Neuronal stem cell (in vitro differentiated cells): Measurements from ENCODE around the gene CHCHD3.

Experiments
- DNase-seq: peaks from one replicate; pipeline ENCODE4 v3.0.0-alpha.2; 2013; ENCODE audit warnings: low spot score
- H2AFZ ChIP-seq: one replicate; pipeline ENCODE4 v1.6.1; 2013; ENCODE audit warnings: mild to moderate bottlenecking, low read length, inconsistent platforms
- H2AK5ac ChIP-seq: 2 replicates; pipeline ENCODE4 v1.6.1; 2013; ENCODE audit warnings: low read depth, mild to moderate bottlenecking, inconsistent platforms, low read length, moderate library complexity, mixed read lengths
- H2BK120ac ChIP-seq: 2 replicates; pipeline ENCODE4 v1.6.1; 2013; ENCODE audit warnings: low read depth, mild to moderate bottlenecking, inconsistent platforms, low read length, moderate library complexity, mixed read lengths
- H2BK12ac ChIP-seq: one replicate; pipeline ENCODE4 v1.6.1; 2013; ENCODE audit warnings: low read length, inconsistent platforms
- H2BK15ac ChIP-seq: 2 replicates; pipeline ENCODE4 v1.6.1; 2013; ENCODE audit warnings: mild to moderate bottlenecking, low read length, inconsistent platforms, mixed read lengths
- H2BK5ac ChIP-seq: one replicate; pipeline ENCODE4 v1.6.1; 2013; ENCODE audit warnings: inconsistent platforms, mild to moderate bottlenecking, low read length, moderate library complexity
- H3K14ac ChIP-seq: one replicate; pipeline ENCODE4 v1.6.1; 2013; ENCODE audit warnings: low read length, inconsistent platforms
- H3K18ac ChIP-seq: 2 replicates; pipeline ENCODE4 v1.6.1; 2013; ENCODE audit warnings: low read length, inconsistent platforms
- H3K23ac ChIP-seq: 2 replicates; pipeline ENCODE4 v1.6.1; 2013; ENCODE audit warnings: low read depth, mild to moderate bottlenecking, mixed read lengths, low read length, inconsistent platforms; ENCODE audit not compliant: poor library complexity
- H3K27ac ChIP-seq: replicated peaks from 3 replicates; pipeline ENCODE4 v1.5.1; 2013; ENCODE audit warnings: low read length, inconsistent platforms
- H3K27me3 ChIP-seq, 3 experiments: 2 replicates each; pipeline ENCODE4 v1.6.1; 2013; ENCODE audit warnings: low read length in 3 of 3, mild to moderate bottlenecking in 2 of 3, inconsistent platforms in 1 of 3, low read depth in 1 of 3, mixed read lengths in 1 of 3, moderate library complexity in 1 of 3; ENCODE audit not compliant: control insufficient read depth in 3 of 3, insufficient read depth in 3 of 3
- H3K36me3 ChIP-seq, 2 donors: replicated peaks in 1 of 2; 2 replicates each; pipeline ENCODE4 v1.6.1; 2013; ENCODE audit warnings: low read length in 2 of 2; ENCODE audit not compliant: control insufficient read depth in 2 of 2, insufficient read depth in 2 of 2
- H3K4ac ChIP-seq: 2 replicates; pipeline ENCODE4 v1.6.1; 2013; ENCODE audit warnings: inconsistent platforms, mild to moderate bottlenecking, low read length, moderate library complexity
- H3K4me1 ChIP-seq, 2 donors: 1 replicate in 1 of 2; 2 replicates in 1 of 2; pipeline ENCODE4 v1.6.1; 2013; ENCODE audit warnings: low read length in 2 of 2, low read depth in 1 of 2; ENCODE audit not compliant: control insufficient read depth in 2 of 2, insufficient read depth in 1 of 2
- H3K4me2 ChIP-seq: one replicate; pipeline ENCODE4 v1.6.1; 2013; ENCODE audit warnings: mild to moderate bottlenecking, low read length, inconsistent platforms; ENCODE audit not compliant: insufficient read depth, poor library complexity, severe bottlenecking
- H3K4me3 ChIP-seq, 2 donors: 2 replicates each; pipeline ENCODE4 v1.5.1; 2013; ENCODE audit warnings: low read length in 2 of 2, mild to moderate bottlenecking in 2 of 2, inconsistent platforms in 1 of 2, moderate library complexity in 1 of 2
- H3K79me1 ChIP-seq: one replicate; pipeline ENCODE4 v1.6.1; 2013; ENCODE audit warnings: low read depth, mild to moderate bottlenecking, inconsistent platforms, low read length, moderate library complexity
- H3K9ac ChIP-seq: one replicate; pipeline ENCODE4 v1.6.1; 2013; ENCODE audit warnings: mild to moderate bottlenecking, low read depth, low read length, inconsistent platforms; ENCODE audit not compliant: poor library complexity
- H3K9me3 ChIP-seq, 2 donors: replicated peaks in 1 of 2; 2 replicates each; pipeline versions ENCODE3 to v1.6.1; 2013; ENCODE audit warnings: low read length in 2 of 2, mild to moderate bottlenecking in 2 of 2, inconsistent platforms in 1 of 2, low read depth in 1 of 2, mixed read lengths in 1 of 2, moderate library complexity in 1 of 2; ENCODE audit not compliant: control insufficient read depth in 2 of 2, insufficient read depth in 1 of 2
- H4K8ac ChIP-seq: one replicate; pipeline ENCODE4 v1.6.1; 2013; ENCODE audit warnings: low read depth, mild to moderate bottlenecking, inconsistent platforms, low read length, moderate library complexity
- H4K91ac ChIP-seq: one replicate; pipeline ENCODE4 v1.6.1; 2013; ENCODE audit warnings: low read length, low read depth, mild to moderate bottlenecking, inconsistent platforms; ENCODE audit not compliant: poor library complexity
- WGBS, 2 donors: extraction: QIAGEN DNeasy Blood & Tissue Kit; methylation state at CpG; one replicate each; pipeline ENCODE4 v1.1.7; 2013; ENCODE audit warnings: missing lambda C conversion rate in 2 of 2, mixed read lengths in 1 of 2; ENCODE audit not compliant: insufficient read length in 2 of 2, insufficient replicate concordance in 1 of 2; ENCODE audit errors: extremely low coverage in 2 of 2; 5-methylcytosine and 5-hydroxymethylcytosine counted together

Gene CHCHD3

DNA sequence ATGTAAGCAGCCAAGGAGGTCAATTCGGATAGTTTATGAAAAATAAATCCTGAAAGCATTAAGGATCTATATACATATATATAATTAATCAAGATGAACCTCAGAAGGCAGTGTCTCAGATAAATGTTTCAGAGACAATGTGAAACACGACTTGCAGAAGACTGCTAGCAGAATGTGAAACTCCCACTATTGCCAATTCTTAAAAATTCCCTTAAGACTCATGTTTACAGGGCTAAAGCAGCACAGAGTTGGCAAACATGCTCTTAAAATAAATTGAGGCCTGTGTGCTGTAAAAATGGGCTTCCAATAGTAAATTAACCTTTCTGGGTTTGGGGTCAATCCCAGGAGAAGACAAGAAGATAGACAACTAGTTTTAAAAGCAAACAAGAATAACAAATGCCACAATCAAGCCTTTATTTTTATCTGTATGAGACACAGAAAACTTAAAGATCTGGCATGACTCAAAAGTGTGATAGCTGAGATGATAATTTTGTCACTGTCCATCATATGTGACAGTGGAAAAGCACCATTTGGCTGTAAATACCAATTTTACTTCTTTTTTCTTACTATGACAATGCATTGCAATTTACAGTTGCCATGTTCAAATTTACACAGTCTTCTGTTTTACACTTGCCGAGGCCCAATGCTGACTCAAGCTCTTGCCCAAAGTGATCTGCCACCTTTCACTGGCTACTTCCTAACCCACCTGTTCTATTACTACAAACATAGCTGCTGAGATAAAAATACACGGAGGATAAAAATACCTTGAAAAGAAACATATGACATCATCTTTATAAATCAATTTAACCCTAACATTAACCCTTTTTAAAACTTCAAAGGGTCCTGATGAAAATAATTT is 78.6 kb downstream of the CHCHD3 start:
- H2BK15ac ChIP-seq: no peak overlapping the region
- no peak overlapping the region for H3K4me3 ChIP-seq
- peaks cover 2% of the 10 kb centered on the region for H3K79me1 ChIP-seq
- no peak overlapping the region for H3K23ac ChIP-seq
- peaks cover 0 to 19% of the 10 kb centered on the region in 2 donors for H3K9me3 ChIP-seq
- no peak overlapping the region for H2AK5ac ChIP-seq
- no peak overlapping the region for H3K27ac ChIP-seq
- no peaks in the 10 kb centered on the region for H3K27me3 ChIP-seq
- DNase-seq: no peak
- no CpG with 5 or more reads among the region's 4 CpGs for WGBS, 2 donors
- no peak overlapping the region for H3K14ac ChIP-seq
- no peak overlapping the region for H3K4ac ChIP-seq
- no peak overlapping the region for H3K18ac ChIP-seq
- no peak overlapping the region for H2BK120ac ChIP-seq
- H3K4me2 ChIP-seq: no peak overlapping the region
- peaks cover 0 to 3% of the 10 kb centered on the region in 2 donors for H3K4me1 ChIP-seq
- H2AFZ ChIP-seq: no peak overlapping the region
- no peak overlapping the region for H4K8ac ChIP-seq
- no peaks in the 10 kb centered on the region for H3K36me3 ChIP-seq
- no peak overlapping the region for H2BK12ac ChIP-seq
- no peak overlapping the region for H3K9ac ChIP-seq
- no peak overlapping the region for H2BK5ac ChIP-seq
- H4K91ac ChIP-seq: no peak overlapping the region

DNA sequence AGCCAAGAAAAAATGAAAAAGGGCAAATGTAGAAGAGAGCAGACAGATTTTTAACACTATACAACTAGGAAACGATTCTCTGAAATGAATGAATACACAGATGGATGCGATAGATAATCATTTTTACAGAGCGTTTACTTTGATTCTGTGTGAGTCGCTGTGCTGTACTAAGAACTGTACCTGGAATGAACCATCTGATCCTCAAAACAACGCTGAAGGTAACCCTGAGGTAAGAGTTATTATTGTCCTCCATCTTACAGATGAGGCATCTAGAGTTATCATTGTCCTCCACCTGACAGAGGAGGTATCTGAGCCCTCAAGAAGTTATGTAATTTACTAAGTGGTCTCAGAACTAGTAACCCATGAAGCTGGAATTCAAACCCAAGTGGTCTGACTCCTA is 80.2 kb downstream of the CHCHD3 start:
- H2BK15ac ChIP-seq: no peak overlapping the region
- H2AFZ ChIP-seq: no peak overlapping the region
- H3K27me3 ChIP-seq: no peaks in the 10 kb centered on the region
- no peaks in the 10 kb centered on the region for H3K36me3 ChIP-seq
- no peak overlapping the region for H3K4ac ChIP-seq
- no peak overlapping the region for H3K4me2 ChIP-seq
- H3K4me1 ChIP-seq: peaks cover 0 to 5% of the 10 kb centered on the region in 2 donors
- H3K9ac ChIP-seq: no peak overlapping the region
- H3K79me1 ChIP-seq: no peaks in the 10 kb centered on the region
- WGBS, 2 donors: no CpG with 5 or more reads among the region's 5 CpGs
- H3K23ac ChIP-seq: no peak overlapping the region
- H3K18ac ChIP-seq: no peak overlapping the region
- no peak overlapping the region for H4K8ac ChIP-seq
- no peak overlapping the region for H3K27ac ChIP-seq
- no peak overlapping the region for H2AK5ac ChIP-seq
- no peak overlapping the region for H2BK5ac ChIP-seq
- H2BK12ac ChIP-seq: no peak overlapping the region
- peaks cover 0 to 10% of the 10 kb centered on the region in 2 donors for H3K9me3 ChIP-seq
- no peak for DNase-seq
- H3K14ac ChIP-seq: no peak overlapping the region
- H4K91ac ChIP-seq: no peak overlapping the region
- no peak overlapping the region for H3K4me3 ChIP-seq
- no peak overlapping the region for H2BK120ac ChIP-seq

DNA sequence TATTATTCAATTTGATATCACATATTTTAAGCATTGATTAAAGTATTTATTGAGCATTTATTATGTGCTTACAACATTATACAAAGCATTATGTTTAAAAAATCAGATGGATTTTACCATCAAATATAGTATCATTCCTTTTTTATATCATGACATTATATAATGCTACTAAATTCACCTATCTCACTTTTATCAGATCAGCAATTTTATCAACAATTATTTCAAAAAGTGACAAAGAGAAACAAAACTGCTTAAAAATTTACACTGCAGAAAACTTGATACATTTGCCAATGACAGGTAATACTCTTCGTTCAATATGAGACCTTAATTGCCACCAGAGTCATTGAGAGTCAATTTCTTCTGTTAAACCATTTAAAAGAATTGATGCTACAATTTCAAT is 82.0 kb downstream of the CHCHD3 start:
- Histone ChIP-seq H3K14ac (no peak overlapping the region), H4K91ac (no peak overlapping the region), H3K18ac (no peak overlapping the region), H2BK5ac (no peak overlapping the region), H3K4me3 (no peak overlapping the region), H3K4me1 (peaks cover 0 to 10% of the 10 kb centered on the region in 2 donors), H3K79me1 (no peaks in the 10 kb centered on the region), H2AK5ac (no peak overlapping the region), H2AFZ (no peak overlapping the region), H3K9ac (no peak overlapping the region), H2BK15ac (no peak overlapping the region), H3K36me3 (no peaks in the 10 kb centered on the region), H3K4me2 (no peak overlapping the region), H3K27me3 (no peaks in the 10 kb centered on the region), H2BK12ac (no peak overlapping the region), H4K8ac (no peak overlapping the region), H2BK120ac (no peak overlapping the region), H3K23ac (no peak overlapping the region), H3K4ac (no peak overlapping the region), H3K27ac (no peak overlapping the region), H3K9me3 (no peaks in the 10 kb centered on the region)
- DNase-seq: no peak
- no CpG with 5 or more reads among the region's 1 CpG for WGBS, 2 donors

DNA sequence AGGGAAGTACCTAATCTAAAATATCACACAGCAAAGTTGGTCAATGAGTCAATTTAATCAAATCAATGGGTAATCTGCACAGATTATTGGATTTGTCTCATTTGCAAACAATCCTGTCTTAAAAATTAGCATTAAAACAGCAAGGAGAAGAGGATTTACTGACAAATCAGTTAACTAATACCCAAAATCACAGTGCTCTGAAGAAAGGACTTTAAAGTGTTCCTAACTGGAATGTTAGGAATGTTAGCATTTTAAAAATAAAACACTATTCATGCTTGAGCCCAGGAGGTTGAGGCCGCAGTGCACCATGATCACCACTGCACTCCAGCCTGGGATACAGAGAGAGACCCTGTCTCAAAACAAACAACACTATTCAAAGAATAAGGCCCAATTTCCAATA is 83.1 kb downstream of the CHCHD3 start:
- Histone ChIP-seq H3K27ac (no peak overlapping the region), H2BK15ac (no peak overlapping the region), H3K27me3 (no peaks in the 10 kb centered on the region), H3K79me1 (no peaks in the 10 kb centered on the region), H3K4me2 (no peak overlapping the region), H2BK12ac (no peak overlapping the region), H3K4me3 (no peak overlapping the region), H3K4me1 (peaks cover 0 to 10% of the 10 kb centered on the region in 2 donors), H3K18ac (no peak overlapping the region), H2AFZ (no peak overlapping the region), H2BK5ac (no peak overlapping the region), H4K91ac (no peak overlapping the region), H3K14ac (no peak overlapping the region), H2BK120ac (no peak overlapping the region), H3K36me3 (no peaks in the 10 kb centered on the region), H3K9me3 (no peaks in the 10 kb centered on the region), H3K23ac (no peak overlapping the region), H2AK5ac (no peak overlapping the region), H3K4ac (no peak overlapping the region), H4K8ac (no peak overlapping the region), H3K9ac (no peak overlapping the region)
- no peak for DNase-seq
- WGBS, 2 donors: no CpG with 5 or more reads among the region's 1 CpG
